H1 (cell line): ENCODE results near the gene PTK6. TPM values are rescaled to one million over a fixed set of nuclear protein-coding genes. Genes with fewer than 3 reads are reported as not detected.

Experiments
- CTCF ChIA-PET: fragments of 300-600 bp; sonication (Branson Sonifier 250); formaldehyde crosslinking; loops from one replicate; lab custom pipeline; 2021; ENCODE audit not compliant: partially characterized antibody; lab: Charles Lee
- POLR2A ChIA-PET: fragments of 300-600 bp; sonication (Branson Sonifier 250); formaldehyde crosslinking; loops from one replicate; lab custom pipeline; 2021; ENCODE audit warnings: inconsistent platforms; ENCODE audit not compliant: partially characterized antibody; lab: Charles Lee
- DNase-seq, 2 experiments: peaks; one replicate each; pipeline versions ENCODE4 v3.0.0 to v3.0.0-alpha.2; 2010 to 2022; ENCODE audit warnings: low spot score in 2 of 2, low read depth in 1 of 2, mixed read lengths in 1 of 2
- FAIRE-seq: peaks from 2 replicates; lab custom pipeline; 2011; peaks lifted over from hg19 to GRCh38; lab: Jason Lieb, UNC
- H2AFZ ChIP-seq: 2 replicates; pipeline ENCODE4 v1.8.1; 2012; ENCODE audit warnings: low read length, inconsistent platforms
- H2AK5ac ChIP-seq: 2 replicates; pipeline ENCODE4 v1.6.1; 2013; ENCODE audit warnings: low read depth, low read length
- H2BK120ac ChIP-seq: replicated peaks from 2 replicates; pipeline ENCODE3; 2013; ENCODE audit warnings: low read depth, low read length, inconsistent platforms
- H2BK12ac ChIP-seq: 2 replicates; pipeline ENCODE4 v1.6.1; 2013; ENCODE audit warnings: low read depth, low read length
- H2BK15ac ChIP-seq: 2 replicates; pipeline ENCODE4 v1.6.1; 2013; ENCODE audit warnings: low read length
- H2BK20ac ChIP-seq: 2 replicates; pipeline ENCODE4 v1.6.1; 2013; ENCODE audit warnings: low read length
- H2BK5ac ChIP-seq: 2 replicates; pipeline ENCODE4 v1.6.1; 2013; ENCODE audit warnings: low read depth, low read length
- H3K14ac ChIP-seq: 2 replicates; pipeline ENCODE4 v1.6.1; 2013; ENCODE audit warnings: inconsistent platforms; ENCODE audit not compliant: insufficient read length
- H3K18ac ChIP-seq: 2 replicates; pipeline ENCODE4 v1.6.1; 2013; ENCODE audit warnings: low read length; ENCODE audit errors: extremely low read depth
- H3K23ac ChIP-seq: 2 replicates; pipeline ENCODE4 v1.6.1; 2013; ENCODE audit warnings: inconsistent platforms; ENCODE audit not compliant: insufficient read length
- H3K23me2 ChIP-seq: 2 replicates; pipeline ENCODE4 v1.6.1; 2013; ENCODE audit warnings: low read depth, low read length
- H3K27ac ChIP-seq: 2 replicates; pipeline ENCODE4 v1.6.1; 2011; ENCODE audit warnings: low read depth, low read length, inconsistent platforms
- H3K27me3 ChIP-seq, 4 experiments: replicated peaks in 1 of 4; 1 replicate in 1 of 4; 2 replicates in 3 of 4; pipeline versions ENCODE4 v1.6.1 to v1.8.1; 2011 to 2013; ENCODE audit warnings: low read length in 3 of 4, mild to moderate bottlenecking in 3 of 4, inconsistent platforms in 2 of 4, mixed read lengths in 2 of 4, moderate library complexity in 1 of 4; ENCODE audit not compliant: control insufficient read depth in 3 of 4, insufficient read depth in 3 of 4; ENCODE audit errors: extremely low read depth in 1 of 4
- H3K36me3 ChIP-seq, 4 experiments: 2 replicates each; pipeline versions ENCODE4 v1.6.1 to v1.8.1; 2011 to 2013; ENCODE audit warnings: mild to moderate bottlenecking in 4 of 4, low read length in 3 of 4, moderate library complexity in 2 of 4, control low read depth in 1 of 4, inconsistent platforms in 1 of 4; ENCODE audit not compliant: insufficient read depth in 4 of 4, control insufficient read depth in 2 of 4
- H3K4ac ChIP-seq: replicated peaks from 2 replicates; pipeline ENCODE3; 2013; ENCODE audit warnings: low read length, low read depth, mixed read lengths, inconsistent platforms; ENCODE audit not compliant: insufficient read length
- H3K4me1 ChIP-seq, 4 experiments: replicated peaks in 1 of 4; 1 replicate in 1 of 4; 2 replicates in 3 of 4; pipeline versions ENCODE4 v1.6.1 to v1.8.1; 2011 to 2013; ENCODE audit warnings: low read length in 3 of 4, inconsistent platforms in 2 of 4, mixed read lengths in 1 of 4; ENCODE audit not compliant: insufficient read depth in 4 of 4, control insufficient read depth in 3 of 4
- H3K4me2 ChIP-seq, 2 experiments: 2 replicates each; pipeline versions ENCODE4 v1.6.1 to v1.8.1; 2011 to 2013; ENCODE audit warnings: low read depth in 2 of 2, low read length in 2 of 2, control low read depth in 1 of 2, inconsistent platforms in 1 of 2, mild to moderate bottlenecking in 1 of 2; ENCODE audit not compliant: insufficient read depth in 1 of 2
- H3K4me3 ChIP-seq, 4 experiments: fragments of 200-600, 300-600 bp in 1 of 4; sonication (generic), shearing (Covaris generic), sonication (Bioruptor Twin) in 1 of 4; 2 replicates each; pipeline versions ENCODE4 v1.5.1 to v1.8.1; 2011 to 2016; ENCODE audit warnings: low read length in 4 of 4, low read depth in 3 of 4, control low read depth in 2 of 4, inconsistent platforms in 2 of 4, mild to moderate bottlenecking in 2 of 4, mixed read lengths in 1 of 4, moderate library complexity in 1 of 4; ENCODE audit not compliant: insufficient read depth in 2 of 4; ENCODE audit errors: extremely low read depth in 1 of 4
- H3K56ac ChIP-seq: replicated peaks from 2 replicates; pipeline ENCODE3; 2013; ENCODE audit warnings: low read depth, mild to moderate bottlenecking, mixed read lengths, low read length, inconsistent platforms; ENCODE audit not compliant: insufficient read length
- H3K79me1 ChIP-seq: 2 replicates; pipeline ENCODE4 v1.6.1; 2013; ENCODE audit warnings: low read depth, low read length, control low read depth
- H3K79me2 ChIP-seq, 2 experiments: 2 replicates each; pipeline versions ENCODE4 v1.6.1 to v1.8.1; 2012 to 2013; ENCODE audit warnings: low read length in 2 of 2, mild to moderate bottlenecking in 2 of 2, inconsistent platforms in 1 of 2; ENCODE audit not compliant: insufficient read depth in 2 of 2, control insufficient read depth in 1 of 2
- H3K9ac ChIP-seq, 4 experiments: replicated peaks in 1 of 4; 1 replicate in 1 of 4; 2 replicates in 3 of 4; pipeline versions ENCODE4 v1.6.1 to v1.8.1; 2011 to 2013; ENCODE audit warnings: low read depth in 3 of 4, low read length in 3 of 4, control low read depth in 2 of 4, mild to moderate bottlenecking in 2 of 4, moderate library complexity in 2 of 4, inconsistent platforms in 1 of 4; ENCODE audit errors: extremely low read depth in 1 of 4
- H3K9me3 ChIP-seq, 2 experiments: 2 replicates each; pipeline versions ENCODE4 v1.6.1 to v1.8.1; 2012 to 2013; ENCODE audit warnings: mild to moderate bottlenecking in 2 of 2, moderate library complexity in 2 of 2, control low read depth in 1 of 2, inconsistent platforms in 1 of 2, low read depth in 1 of 2, low read length in 1 of 2, mixed read lengths in 1 of 2; ENCODE audit not compliant: insufficient read depth in 2 of 2
- H4K20me1 ChIP-seq, 2 experiments: replicated peaks in 1 of 2; 2 replicates each; pipeline versions ENCODE3 to v1.8.1; 2011 to 2013; ENCODE audit warnings: inconsistent platforms in 2 of 2, low read length in 2 of 2, mild to moderate bottlenecking in 1 of 2; ENCODE audit not compliant: insufficient read depth in 2 of 2, control insufficient read depth in 1 of 2
- H4K5ac ChIP-seq: 2 replicates; pipeline ENCODE4 v1.6.1; 2013; ENCODE audit warnings: low read length, low read depth, mixed read lengths, inconsistent platforms; ENCODE audit not compliant: insufficient read length
- H4K8ac ChIP-seq: 2 replicates; pipeline ENCODE4 v1.8.0; 2013; ENCODE audit warnings: mild to moderate bottlenecking, moderate library complexity, low read length, inconsistent platforms; ENCODE audit not compliant: insufficient read depth; ENCODE audit errors: extremely low read depth
- H4K91ac ChIP-seq: replicated peaks from 2 replicates; pipeline ENCODE3; 2013; ENCODE audit warnings: low read length, mixed read lengths, inconsistent platforms; ENCODE audit not compliant: insufficient read length
- ATF3 ChIP-seq: IDR thresholded peaks from 2 replicates; pipeline ENCODE4 v1.6.1; 2011; ENCODE audit warnings: low read depth, mild to moderate bottlenecking, low read length; ENCODE audit not compliant: insufficient read depth
- CBX5 ChIP-seq: fragments of 300-800, 300-1000 bp; sonication (generic); IDR thresholded peaks from 2 replicates; pipeline ENCODE4 v1.7.1; 2016; ENCODE audit warnings: antibody characterized with exemption, low read length, low read depth
- EZH2 ChIP-seq: fragments of 200-600 bp; sonication (generic); IDR thresholded peaks from 2 replicates; pipeline ENCODE4 v1.7.1; 2012; ENCODE audit warnings: low read depth, mild to moderate bottlenecking, moderate library complexity, low read length, inconsistent platforms; ENCODE audit not compliant: severe bottlenecking
- KDM1A ChIP-seq: fragments of 200-600, 300-600 bp; sonication (generic); IDR thresholded peaks from 2 replicates; pipeline ENCODE4 v1.7.1; 2016; ENCODE audit warnings: mild to moderate bottlenecking, low read length, borderline replicate concordance
- RXRA ChIP-seq: IDR thresholded peaks from 2 replicates; pipeline ENCODE4 v1.6.1; 2011; ENCODE audit warnings: low read depth, mild to moderate bottlenecking, low read length, moderate library complexity; ENCODE audit not compliant: insufficient read depth
- SIN3A ChIP-seq, 2 experiments: IDR thresholded peaks in 1 of 2; conservative IDR thresholded peaks in 1 of 2; 2 replicates each; pipeline ENCODE4 v1.6.1; 2011 to 2012; ENCODE audit warnings: low read length in 2 of 2, improper control_type of control experiment in 1 of 2, low read depth in 1 of 2, mild to moderate bottlenecking in 1 of 2
- SP1 ChIP-seq: IDR thresholded peaks from 2 replicates; pipeline ENCODE4 v1.6.1; 2011; ENCODE audit warnings: low read depth, low read length
- SP2 ChIP-seq: IDR thresholded peaks from 2 replicates; pipeline ENCODE4 v1.6.1; 2012; ENCODE audit warnings: mild to moderate bottlenecking, low read length, inconsistent platforms
- WGBS, 2 experiments: shearing (Covaris generic) in 1 of 2; methylation state at CpG; one replicate each; pipeline versions ENCODE4 v1.1.6 to v1.1.7; 2013 to 2015; ENCODE audit warnings: low lambda C conversion rate in 2 of 2, mixed read lengths in 2 of 2, inconsistent platforms in 1 of 2, low coverage in 1 of 2, missing lambda C conversion rate in 1 of 2; ENCODE audit not compliant: insufficient replicate concordance in 2 of 2, insufficient coverage in 1 of 2, insufficient read length in 1 of 2; ENCODE audit errors: extremely low coverage in 1 of 2, missing lambda C conversion rate in 1 of 2; 5-methylcytosine and 5-hydroxymethylcytosine counted together
- polyA plus RNA-seq, 7 experiments: library from polyadenylated mRNA; depleted of rRNA in 3 of 7; stranded (reverse) in 5 of 7; unstranded in 2 of 7; fragments of >200 nt in 5 of 7; fragments of 200-250 nt in 2 of 7; gene quantifications; 1 replicate in 5 of 7; 2 replicates in 1 of 7; 4 replicates in 1 of 7; pipeline versions ENCODE4 v1.2.1 to v1.2.3, GENCODE V29; 2011 to 2013; ENCODE audit warnings: missing spikeins in 2 of 7, mixed read lengths in 2 of 7
- total RNA-seq: library from RNA; stranded (reverse); fragmentation: NEBNext Ultra II Directional; extraction: Animal tissue kit (Norgen Biotek cat#: 25700); gene quantifications from 2 replicates; pipeline ENCODE4 v1.2.1, GENCODE V29; 2021

PTK6 gene
- total and polyA plus RNA-seq, 2 of the 8 experiments (the other 6 are each of a cell fraction or from before 2014, with no cell fraction given), result 0.12 to 0.19 TPM

DNA sequence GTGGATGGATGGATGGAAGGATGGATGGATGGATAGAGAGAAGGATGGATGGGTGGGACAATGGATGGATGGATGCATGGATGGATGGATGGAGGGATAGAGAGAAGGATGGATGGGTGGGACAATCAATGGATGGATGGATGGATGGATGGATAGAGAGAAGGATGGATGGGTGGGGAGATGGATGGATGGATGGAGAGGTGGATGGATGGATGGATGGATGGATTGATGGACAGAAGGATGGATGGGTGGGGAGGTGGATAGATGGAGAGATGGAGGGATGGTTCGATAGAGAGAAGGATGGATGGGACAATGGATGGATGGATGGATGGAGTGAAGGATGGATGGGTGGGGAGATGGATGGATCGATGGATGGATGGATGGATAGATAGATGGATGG lies 44.7 kb downstream of the PTK6 start:
- Histone ChIP-seq H2BK5ac (no peak overlapping the region), H3K4me3 (no peak overlapping the region), H2AFZ (no peak overlapping the region), H3K36me3 (peaks cover 0 to 8% (median 1%) of the 10 kb centered on the region in 4 experiments; a peak in 5 of 8 replicates), H3K27ac (no peak overlapping the region), H2AK5ac (no peak overlapping the region), H3K23ac (no peak overlapping the region), H4K8ac (no peak overlapping the region), H3K4me2 (no peak overlapping the region), H3K9ac (no peak overlapping the region), H3K27me3 (peaks cover 1 to 33% (median 27%) of the 10 kb centered on the region in 4 experiments), H2BK12ac (no peak overlapping the region), H3K4ac (no peak overlapping the region), H4K20me1 (peaks cover 0 to 10% of the 10 kb centered on the region in 2 experiments), H4K91ac (no peak overlapping the region), H3K79me1 (no peaks in the 10 kb centered on the region), H4K5ac (no peak overlapping the region), H3K9me3 (no peaks in the 10 kb centered on the region), H3K4me1 (peaks cover 0 to 22% (median 12%) of the 10 kb centered on the region in 4 experiments; a peak in 6 of 7 replicates), H2BK15ac (no peak overlapping the region), H3K18ac (no peak overlapping the region), H3K23me2 (peaks cover 16% of the 10 kb centered on the region; the same call in 1 of the 2 replicates), H3K14ac (no peak overlapping the region), H3K79me2 (no peaks in the 10 kb centered on the region), H2BK20ac (no peak overlapping the region), H2BK120ac (no peak overlapping the region), H3K56ac (peak overlapping the region; percentile 46)
- FAIRE-seq (no peak), DNase-seq (no peak)
- ChIA-PET POLR2A (no interaction called here), CTCF (interaction anchor here (1.5 kb wide), 1 partner anchor 46 kb away, joined by 5 read pairs; no protein-coding TSS in a partner anchor)
- 78 to 92% methylated on average over 2 of the region's 2 CpGs for WGBS, 2 experiments
- TF ChIP-seq SP1, result no peak
- TF ChIP-seq CBX5, result no peak
- TF ChIP-seq ATF3, result no peak
- no peak for TF ChIP-seq EZH2
- no peak for TF ChIP-seq RXRA
- no peak for TF ChIP-seq SP2
- no peak for TF ChIP-seq SIN3A (conservative IDR thresholded peaks at IDR 0.05 in 1 of 2, IDR thresholded peaks at IDR 0.05 in 1 of 2; ENCODE audit: low read depth in 1 of 2, low read length in 2 of 2)
- no peak for TF ChIP-seq KDM1A
